ENCODE data around the gene RFX5. TPM values are rescaled to one million over a fixed set of nuclear protein-coding genes. Genes with fewer than 3 reads are reported as not detected.

RFX5 gene
- total and polyA plus RNA-seq, 9 of the 15 experiments (the other 6 are each of a cell fraction or from before 2014, with no cell fraction given), result 3.8 to 48.2 (median 32.2) TPM

GRCh38 chr1:151347523-151348246 is 633 bp upstream of the RFX5 start:
- ATAC-seq (no peak), DNase-seq (ENCODE audit: extremely low read depth in 1 of 4, low spot score in 3 of 4) (no peak), FAIRE-seq (no peak)
- BruUV-seq (replicated peaks), result TSS peak; percentile 91
- peaks cover 10% of the 10 kb centered on the region for H3K79me2 ChIP-seq (ENCODE audit: control insufficient read depth, insufficient read depth, low read length)
- H3K4me1 ChIP-seq (replicated peaks in 1 of 2; ENCODE audit: control insufficient read depth in 2 of 2, insufficient read depth in 2 of 2, low read length in 2 of 2), result peaks cover 0 to 13% of the 10 kb centered on the region in 2 experiments; a peak in 3 of 5 replicates
- H3K9me1 ChIP-seq (ENCODE audit: control insufficient read depth, insufficient read depth, low read length), result no peaks in the 10 kb centered on the region
- POLR2A ChIA-PET, result interaction anchor here (0.6 to 1.1 kb wide), 5 partner anchors 21 to 55 kb away, joined by 3 read pairs; partner anchors contain the start of genes PI4KB and SELENBP1
- H2AFZ ChIP-seq (ENCODE audit: low read depth, low read length), result peak overlapping the region; percentile 98
- H3K4me3 ChIP-seq, result peak overlapping the region; percentile 54
- H3K27me3 ChIP-seq (ENCODE audit: control insufficient read depth in 2 of 2, insufficient read depth in 2 of 2, low read length in 2 of 2), result no peaks in the 10 kb centered on the region
- WGBS (ENCODE audit: insufficient coverage, low coverage, missing lambda C conversion rate), result 35% methylated on average over 12 of the region's 12 CpGs
- intact Hi-C loops (cut with micrococcal nuclease) (loop anchor here (1.0 to 10.0 kb wide), 4 partner anchors 25 to 387 kb away; partner anchors contain the start of genes PSMB4, SELENBP1 and ZNF687), in situ Hi-C loops (cut with MboI) (no loop called here)
- peak overlapping the region; percentile 81 to 83; a peak in 3 of 4 replicates for H3K9ac ChIP-seq (ENCODE audit: insufficient read depth in 1 of 2, low read depth in 2 of 2, low read length in 2 of 2)
- H3K4me2 ChIP-seq (ENCODE audit: insufficient read depth, low read length), result peak overlapping the region; percentile 95
- peaks cover 27% of the 10 kb centered on the region; the same call in 2 of the 3 replicates for H3K36me3 ChIP-seq (ENCODE audit: control insufficient read depth, insufficient read depth, low read length)
- peak overlapping the region; percentile 95 for H3K27ac ChIP-seq (ENCODE audit: extremely low read depth, low read depth, low read length)
- H4K20me1 ChIP-seq (replicated peaks; ENCODE audit: control insufficient read depth, insufficient read depth, low read length), result no peaks in the 10 kb centered on the region
- CTCF ChIA-PET (ENCODE audit: low intra/inter-chr PET ratio), result no interaction called here
- H3K9me3 ChIP-seq (replicated peaks; ENCODE audit: control insufficient read depth, insufficient read depth, low read depth, low read length), result peaks cover 3% of the 10 kb centered on the region; the same call in 1 of the 2 replicates
- TF ChIP-seq ZBTB11 (CRISPR knock-in tag; IDR thresholded peaks at IDR 0.05), result 0 out of 6 replicates have a peak, but pooled peaks of 1 of the 3 experiments have one; percentile 6
- TF ChIP-seq ZNF384 (IDR thresholded peaks at IDR 0.05; ENCODE audit: low read depth, low read length), result no peak
- 0 out of 4 replicates have a peak, but pooled peaks of 1 of the 2 experiments have one; percentile 0 for TF ChIP-seq UBTF (IDR thresholded peaks at IDR 0.05; ENCODE audit: borderline replicate concordance in 1 of 2, low read depth in 2 of 2, low read length in 2 of 2)
- TF ChIP-seq ZNF143 (CRISPR knock-in tag; IDR thresholded peaks at IDR 0.05), result 0 out of 2 replicates have a peak, but pooled peaks have one; percentile 17
- no peak for TF ChIP-seq PRMT5 (CRISPR knock-in tag; IDR thresholded peaks at IDR 0.05)
- no peak for TF ChIP-seq CBX2 (IDR thresholded peaks at IDR 0.05; ENCODE audit: insufficient read depth, low read length, poor library complexity, severe bottlenecking)
- TF ChIP-seq MEF2A (IDR thresholded peaks at IDR 0.05; ENCODE audit: control insufficient read depth, low read depth, low read length), result no peak
- no peak for TF ChIP-seq ZSCAN32 (CRISPR knock-in tag; IDR thresholded peaks at IDR 0.05)
- no peak for TF ChIP-seq EGR1 (conservative IDR thresholded peaks at IDR 0.05)
- TF ChIP-seq SRSF7 (optimal IDR thresholded peaks at IDR 0.05; ENCODE audit: low read depth, low read length), result no peak
- no peak for TF ChIP-seq NR2C2 (CRISPR knock-in tag; IDR thresholded peaks at IDR 0.05)
- peak; percentile 29; the same call in 1 of the 2 replicates for TF ChIP-seq NR2C2 (tag; IDR thresholded peaks at IDR 0.05)
- no peak for TF ChIP-seq ELF4 (CRISPR knock-in tag; IDR thresholded peaks at IDR 0.05)
- TF ChIP-seq XRCC3 (IDR thresholded peaks at IDR 0.05), result no peak
- TF ChIP-seq CBX3 (IDR thresholded peaks at IDR 0.05; ENCODE audit: borderline replicate concordance in 1 of 2, low read length in 2 of 2), result peak in 1 of 2 experiments; percentile 59; a peak in 2 of 3 replicates
- no peak for TF ChIP-seq POLR2A (conservative IDR thresholded peaks at IDR 0.05)

Data from K562 (cell line).